MM.1S (cell line): ENCODE results near the gene NEGR1.

Experiments
- CTCF ChIP-seq: fragments of 300-600 bp; sonication (generic); IDR thresholded peaks from 2 replicates; pipeline ENCODE4 v1.5.1; 2016; ENCODE audit warnings: antibody characterized with exemption, low read length, mixed read lengths
- EZH2 ChIP-seq: fragments of 300-600 bp; sonication (generic); optimal IDR thresholded peaks from 2 replicates; pipeline ENCODE3; 2017; ENCODE audit warnings: low read depth, mild to moderate bottlenecking, antibody characterized with exemption, low read length, mixed read lengths
- EZH2phosphoT487 ChIP-seq: fragments of 300-600 bp; sonication (generic); IDR thresholded peaks from 2 replicates; pipeline ENCODE4 v1.6.1; 2018; ENCODE audit warnings: antibody characterized with exemption, low read length

- TF ChIP-seq CTCF (no peak), EZH2phosphoT487 (no peak), EZH2 (no peak)
Observed at GRCh38 chr1:72218141-72218739, 64.1 kb downstream of the NEGR1 start.
